HG03066 (cell line): Measurements from ENCODE around the gene SLC5A10.
A peak's percentile ranks its signal among the peaks of the same experiment; 100 is the strongest.
"Not testable (repeated sequence)": the region's sequence is repeated elsewhere in the genome, so short reads cannot be mapped to it uniquely, and the experiment has no call there.

ENCODE experiments used
- ATAC-seq: cut with Tn5 transposase; IDR thresholded peaks from one replicate; pipeline ENCODE4 v1.9.1; 2021; ENCODE audit warnings: low read depth; ENCODE audit not compliant: unreplicated experiment

The SLC5A10 gene

DNA sequence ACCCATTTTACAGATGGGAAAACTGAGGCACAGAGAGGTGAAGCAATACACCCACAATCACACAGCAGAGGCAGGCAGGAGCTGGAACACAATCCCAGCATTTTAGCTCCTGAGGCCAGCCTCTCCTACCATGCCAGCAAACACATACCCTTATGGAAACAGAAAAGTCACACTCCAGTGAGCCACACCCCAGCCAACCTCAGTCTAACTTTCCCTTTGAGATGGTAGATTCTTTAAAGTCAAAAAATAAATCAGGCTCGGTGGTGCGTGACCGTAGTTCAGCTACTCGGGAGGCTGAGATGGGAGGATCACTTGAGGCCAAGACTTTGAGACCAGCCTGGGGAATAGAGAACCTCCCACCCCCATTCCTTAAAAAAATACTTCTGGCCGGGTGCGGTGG, 84.2 kb downstream of the SLC5A10 start:
- not testable (repeated sequence) for ATAC-seq

DNA sequence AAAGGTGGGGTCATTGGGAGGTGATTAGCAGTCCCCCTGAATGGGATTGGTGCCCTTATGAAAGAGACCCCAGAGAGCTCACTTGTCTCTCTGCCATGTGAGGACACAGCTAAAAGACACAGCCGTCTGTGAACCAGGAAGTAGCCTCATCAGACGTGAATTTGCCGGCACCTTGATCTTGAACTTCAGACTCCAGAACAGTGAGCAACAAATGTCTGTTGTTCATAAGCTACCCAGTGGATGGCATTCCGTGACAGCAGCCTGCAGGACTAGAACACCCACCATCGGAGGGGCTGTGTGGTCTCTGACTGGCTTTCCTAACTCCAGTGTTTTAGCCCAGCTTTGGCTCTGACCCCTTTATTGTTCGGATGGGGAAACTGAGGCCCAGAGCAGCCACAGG, 85.6 kb downstream of the SLC5A10 start:
- not testable (repeated sequence) for ATAC-seq

DNA sequence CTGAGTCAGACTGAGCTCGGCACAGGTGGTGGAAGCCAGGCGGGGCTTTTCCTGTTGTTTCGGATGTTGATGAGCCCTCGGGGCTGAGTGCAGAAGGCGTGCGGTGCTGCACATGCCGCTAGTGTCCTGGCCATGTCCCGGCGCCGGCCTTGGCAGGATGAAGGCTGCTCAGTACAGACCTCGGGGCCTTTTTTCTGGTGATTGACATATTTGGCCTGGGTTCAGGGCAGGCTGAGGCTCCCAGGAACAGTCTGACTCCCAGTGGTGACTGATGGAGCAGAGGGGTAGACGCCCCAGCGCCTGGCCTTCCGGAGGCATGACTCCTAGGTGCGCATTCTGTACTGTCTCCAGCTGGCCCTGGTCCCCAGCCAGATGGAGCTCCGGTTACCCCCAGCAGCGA, 86.0 kb downstream of the SLC5A10 start:
- not testable (repeated sequence) for ATAC-seq

DNA sequence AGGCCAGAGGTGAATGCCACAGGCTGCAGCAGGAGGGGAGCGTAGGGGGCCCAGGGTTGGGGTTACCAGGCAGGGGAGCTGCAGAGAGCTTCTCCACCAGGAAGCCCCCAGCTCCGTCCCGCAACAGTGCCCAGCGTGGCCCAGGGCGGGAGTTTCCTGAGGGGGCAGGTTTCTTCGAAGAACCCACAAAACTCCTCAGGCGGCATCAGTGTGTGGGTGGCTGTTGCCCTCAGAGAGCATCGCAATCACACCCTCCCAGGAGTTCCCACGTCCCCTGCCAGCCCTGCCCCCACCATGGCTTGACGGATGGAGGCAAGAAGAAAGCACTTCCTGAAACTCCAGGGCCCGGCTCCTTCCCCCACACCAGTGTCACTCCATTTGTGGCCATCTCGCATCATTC, 86.8 kb downstream of the SLC5A10 start:
- not testable (repeated sequence) for ATAC-seq

DNA sequence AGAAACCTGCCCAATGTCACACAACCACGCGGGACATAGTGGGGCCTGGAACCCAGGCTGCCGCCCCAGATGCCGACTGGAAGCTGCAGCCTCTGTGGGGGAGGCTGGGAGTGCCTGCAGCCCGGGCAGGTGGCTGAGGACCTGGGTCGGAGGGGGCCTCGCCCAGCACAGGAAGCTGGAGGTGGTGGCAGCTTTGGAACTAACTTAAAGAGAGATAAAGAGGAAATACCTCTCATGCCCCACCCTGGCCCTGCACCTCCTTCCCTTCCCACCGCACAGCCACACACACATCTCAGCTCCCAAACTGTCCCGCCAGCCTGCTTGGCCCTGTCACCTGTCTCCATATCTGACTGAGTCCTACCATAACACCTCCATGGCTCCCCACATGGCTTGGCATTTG, 88.4 kb downstream of the SLC5A10 start:
- not testable (repeated sequence) for ATAC-seq

DNA sequence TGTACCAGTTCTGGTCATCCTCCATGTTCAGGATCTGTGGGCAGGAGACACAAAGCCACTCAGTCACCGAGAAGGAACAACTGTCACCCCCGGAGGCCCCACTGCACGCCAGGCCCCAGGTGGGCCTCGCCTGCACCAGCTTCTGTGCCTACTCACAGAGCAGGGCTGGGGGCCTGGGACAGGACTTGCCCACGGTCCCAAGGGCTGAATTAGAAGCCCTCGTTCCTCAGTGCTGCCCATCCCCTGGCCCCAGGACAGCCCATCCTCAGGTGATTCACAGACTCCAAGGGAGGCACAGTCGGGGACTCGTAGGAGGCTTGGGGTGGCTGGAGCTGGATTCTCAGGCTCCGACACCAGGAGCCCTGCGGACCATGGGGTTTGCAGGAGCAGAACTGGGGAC, 89.9 kb downstream of the SLC5A10 start:
- ATAC-seq: not testable (repeated sequence)

DNA sequence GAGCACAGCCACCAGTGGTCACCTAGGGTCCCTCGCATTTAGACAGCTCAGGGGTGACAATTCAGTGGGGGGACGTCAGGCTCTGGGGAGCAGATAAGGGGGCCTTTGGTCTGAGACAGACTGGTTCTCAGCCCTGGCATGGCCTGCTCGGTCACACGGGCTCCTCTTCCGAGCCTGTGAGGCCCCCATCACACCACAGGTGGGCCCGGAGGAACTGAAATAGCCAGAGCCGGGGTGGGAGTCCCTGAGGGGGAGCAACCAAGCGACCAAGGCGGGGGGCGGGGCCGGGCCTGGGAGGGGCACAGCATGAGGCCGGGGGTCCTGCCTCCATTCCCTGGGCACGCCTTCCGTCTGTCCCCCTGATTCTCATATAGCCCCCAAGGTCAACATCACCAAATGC, 90.4 kb downstream of the SLC5A10 start:
- not testable (repeated sequence) for ATAC-seq

DNA sequence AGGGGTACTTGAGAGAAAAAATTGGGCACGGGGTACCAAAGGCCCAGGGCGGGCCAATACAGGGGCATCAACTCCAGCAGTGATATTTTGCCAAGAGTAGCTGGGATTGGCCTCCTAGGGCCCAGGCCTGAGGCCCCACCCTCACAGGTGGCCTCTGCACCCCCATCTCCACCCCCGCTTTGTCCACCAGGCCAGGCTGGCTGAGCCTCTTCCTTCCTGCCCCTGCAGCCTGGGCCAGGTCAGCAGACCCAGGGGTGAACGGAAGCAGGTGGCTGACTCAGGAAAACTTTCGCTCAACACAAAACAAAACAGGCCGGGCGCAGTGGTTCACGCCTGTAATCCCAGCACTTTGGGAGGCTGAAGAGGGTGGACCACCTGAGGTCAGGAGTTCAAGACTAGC, 91.1 kb downstream of the SLC5A10 start:
- ATAC-seq: not testable (repeated sequence)

DNA sequence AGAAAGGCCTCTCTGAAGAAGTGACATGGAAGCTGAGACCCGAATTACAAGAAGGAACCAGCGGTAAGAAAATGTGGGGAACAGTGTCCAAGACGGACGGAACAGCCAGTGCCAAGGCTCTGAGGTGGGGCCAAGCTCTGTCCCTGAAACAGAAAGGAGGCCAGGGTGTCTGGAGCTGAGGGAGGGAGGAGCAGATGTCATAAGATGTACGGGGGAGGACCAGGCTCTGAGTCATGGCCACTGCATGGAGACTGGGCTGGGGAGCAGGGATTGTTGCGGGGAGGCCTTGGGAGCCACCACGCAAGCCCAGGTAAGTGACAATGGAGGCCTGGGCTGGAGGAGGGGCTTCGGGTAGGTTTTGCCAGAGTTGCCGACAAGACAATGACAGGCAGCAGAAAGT, 92.7 kb downstream of the SLC5A10 start:
- ATAC-seq: not testable (repeated sequence)

DNA sequence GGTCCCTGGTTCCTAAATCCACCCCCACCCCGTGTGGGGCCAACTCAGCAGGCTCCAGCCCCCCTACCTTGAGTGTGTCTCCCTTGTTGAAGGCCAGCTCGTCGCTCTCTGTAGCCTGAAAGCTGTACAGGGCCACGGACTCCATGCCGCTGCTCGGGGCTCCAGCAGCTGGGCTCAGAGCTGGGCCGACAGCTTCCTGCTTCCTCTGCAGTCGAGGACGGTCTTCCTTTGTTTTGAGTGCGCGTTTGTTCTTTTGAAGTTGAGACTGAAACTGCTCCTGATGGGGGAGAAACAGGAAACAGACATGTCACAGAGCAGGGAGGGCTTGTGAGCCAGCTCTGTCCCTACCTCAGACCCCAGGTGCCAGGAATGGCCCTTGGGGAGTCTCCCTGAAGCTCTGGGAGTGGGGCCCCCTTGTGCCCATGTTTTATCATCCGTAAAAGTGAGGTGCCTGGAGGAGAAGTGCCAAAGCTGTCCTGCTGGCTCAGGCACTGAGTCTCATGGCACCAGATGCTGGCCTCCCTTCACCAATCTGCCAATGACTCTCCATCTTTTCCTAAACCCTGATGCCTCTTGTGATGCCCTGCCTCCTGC, 94.9 kb downstream of the SLC5A10 start, which contains the start of gene GRAP:
Gene GRAP, minus strand, starts transcription at position 176 of the 594 bp plus-strand sequence. Its CDS starts 31 bp downstream, at position 145.
- ATAC-seq: not testable (repeated sequence)

DNA sequence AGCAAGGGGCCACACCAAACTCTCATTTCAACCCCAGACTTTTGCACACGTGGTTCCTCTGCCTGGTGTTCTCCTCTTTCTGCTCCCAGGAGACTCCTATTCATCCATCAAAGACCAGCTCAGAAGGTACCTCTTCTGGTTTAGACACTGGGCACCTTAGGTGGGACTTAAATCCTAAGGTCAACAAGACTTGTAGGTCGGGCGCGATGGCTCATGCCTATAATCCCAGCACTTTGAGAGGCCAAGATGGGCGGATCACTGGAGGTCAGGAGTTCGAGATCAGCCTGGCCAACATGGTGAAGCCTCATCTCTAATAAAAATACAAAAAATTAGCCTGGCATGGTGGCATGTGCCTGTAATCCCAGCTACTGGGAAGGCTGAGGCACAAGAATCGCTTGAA, 95.5 kb downstream of the SLC5A10 start:
- ATAC-seq: not testable (repeated sequence)

DNA sequence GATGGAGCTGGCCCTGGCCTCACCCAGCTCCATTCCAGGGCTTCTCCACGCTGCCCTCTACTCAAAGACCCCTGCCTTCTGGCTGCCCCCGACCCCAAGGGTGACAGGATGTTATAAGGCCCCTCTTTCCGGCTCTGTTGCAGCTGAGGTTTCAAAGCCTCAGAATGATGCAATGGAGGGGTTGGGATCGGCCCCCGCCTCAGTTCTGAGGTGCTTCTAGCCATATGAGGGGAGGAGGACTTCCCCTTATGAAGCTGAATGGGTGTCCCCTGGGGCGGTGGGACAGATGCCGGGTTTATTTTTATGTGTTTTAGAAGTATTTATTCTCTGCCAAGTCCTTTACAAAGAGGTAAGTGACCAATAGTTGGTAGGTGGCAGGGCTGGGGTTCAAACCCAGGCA, 96.9 kb downstream of the SLC5A10 start:
- not testable (repeated sequence) for ATAC-seq

DNA sequence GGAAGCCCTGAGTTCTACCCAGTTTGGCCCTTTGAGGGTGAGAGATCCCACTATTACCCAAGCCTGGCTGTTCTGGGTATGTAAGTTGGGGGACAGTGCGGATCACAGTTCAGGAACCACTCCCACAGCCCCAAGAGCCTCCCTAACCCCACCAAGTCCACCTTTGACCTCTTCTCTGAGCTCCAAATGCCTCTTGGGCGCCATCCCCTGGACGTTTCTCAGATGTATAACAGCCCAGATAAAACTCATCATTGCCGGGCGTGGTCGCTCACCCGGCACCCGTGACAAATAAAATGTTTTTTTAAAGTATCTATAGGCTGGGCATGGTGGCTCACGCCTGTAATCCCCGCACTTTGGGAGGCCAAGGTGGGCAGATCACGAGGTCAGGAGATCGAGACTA, 103.5 kb downstream of the SLC5A10 start:
- ATAC-seq: peak; percentile 54

DNA sequence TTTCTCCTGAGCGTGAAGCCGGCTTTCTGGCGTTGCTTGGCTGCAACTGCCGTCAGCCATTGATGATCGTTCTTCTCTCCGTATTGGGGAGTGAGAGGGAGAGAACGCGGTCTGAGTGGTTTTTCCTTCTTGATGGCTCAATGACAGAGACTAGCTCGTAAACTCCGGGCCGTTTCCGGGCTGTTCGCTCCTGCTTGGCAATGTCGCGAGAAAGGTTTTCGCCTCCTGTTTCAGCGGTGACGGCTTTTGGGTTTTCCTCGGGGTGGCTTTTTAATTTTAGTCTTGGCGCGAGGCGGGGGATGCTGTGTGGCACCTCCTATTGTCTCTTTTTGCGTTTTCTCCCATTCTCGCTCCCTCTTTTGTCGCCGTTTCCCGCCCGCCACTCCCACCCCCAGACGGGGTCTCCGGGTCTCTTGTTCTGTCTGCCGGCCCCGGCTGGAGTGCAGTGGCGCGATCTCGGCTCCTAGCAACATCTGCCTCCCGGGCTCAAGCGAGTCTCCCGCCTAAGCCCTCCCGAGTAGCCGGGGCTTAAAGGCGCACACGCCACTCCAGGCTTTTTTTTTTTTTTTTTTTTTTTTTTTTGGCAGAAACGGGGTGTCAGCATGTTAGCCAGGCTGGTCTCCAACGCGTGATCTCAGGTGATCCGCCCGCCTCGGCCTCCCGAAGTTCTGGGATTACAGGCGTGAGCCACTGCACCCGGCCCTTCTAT, 110.2 kb downstream of the SLC5A10 start:
- not testable (repeated sequence) for ATAC-seq

DNA sequence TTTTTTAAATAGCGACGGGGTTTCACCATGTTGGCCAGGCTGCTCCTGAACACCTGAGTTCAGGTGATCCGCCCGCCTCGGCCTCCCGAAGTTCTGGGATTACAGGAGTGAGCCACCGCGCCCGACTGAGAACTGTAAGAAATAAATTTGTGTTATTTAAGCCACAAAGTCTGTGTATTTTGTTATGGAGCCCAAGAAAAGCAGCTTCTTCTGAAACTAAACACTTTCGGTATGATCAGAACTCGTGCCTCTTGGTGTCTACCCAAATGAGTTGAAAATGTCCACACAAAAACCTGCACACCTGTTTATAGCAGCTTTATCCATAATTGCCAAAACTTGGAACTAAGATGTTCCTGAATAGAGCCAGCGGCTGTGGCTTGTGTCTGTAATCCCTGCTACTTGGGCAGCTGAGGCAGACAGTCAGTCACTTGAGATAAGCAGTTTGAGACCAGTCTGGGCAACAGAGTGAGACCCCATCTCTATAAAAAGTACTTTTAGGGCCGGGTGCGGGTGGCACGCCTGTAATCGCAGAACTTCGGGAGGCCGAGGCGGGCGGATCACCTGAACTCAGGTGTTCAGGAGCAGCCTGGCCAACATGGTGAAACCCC, 110.9 kb downstream of the SLC5A10 start:
- not testable (repeated sequence) for ATAC-seq

DNA sequence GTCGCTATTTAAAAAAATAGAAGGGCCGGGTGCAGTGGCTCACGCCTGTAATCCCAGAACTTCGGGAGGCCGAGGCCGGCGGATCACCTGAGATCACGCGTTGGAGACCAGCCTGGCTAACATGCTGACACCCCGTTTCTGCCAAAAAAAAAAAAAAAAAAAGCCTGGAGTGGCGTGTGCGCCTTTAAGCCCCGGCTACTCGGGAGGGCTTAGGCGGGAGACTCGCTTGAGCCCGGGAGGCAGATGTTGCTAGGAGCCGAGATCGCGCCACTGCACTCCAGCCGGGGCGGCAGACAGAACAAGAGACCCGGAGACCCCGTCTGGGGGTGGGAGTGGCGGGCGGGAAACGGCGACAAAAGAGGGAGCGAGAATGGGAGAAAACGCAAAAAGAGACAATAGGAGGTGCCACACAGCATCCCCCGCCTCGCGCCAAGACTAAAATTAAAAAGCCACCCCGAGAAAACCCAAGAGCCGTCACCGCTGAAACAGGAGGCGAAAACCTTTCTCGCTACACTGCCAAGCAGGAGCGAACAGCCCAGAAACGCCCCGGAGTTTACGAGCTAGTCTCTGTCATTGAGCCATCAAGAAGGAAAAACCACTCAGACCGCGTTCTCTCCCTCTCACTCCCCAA, 111.5 kb downstream of the SLC5A10 start:
- ATAC-seq: not testable (repeated sequence)

DNA sequence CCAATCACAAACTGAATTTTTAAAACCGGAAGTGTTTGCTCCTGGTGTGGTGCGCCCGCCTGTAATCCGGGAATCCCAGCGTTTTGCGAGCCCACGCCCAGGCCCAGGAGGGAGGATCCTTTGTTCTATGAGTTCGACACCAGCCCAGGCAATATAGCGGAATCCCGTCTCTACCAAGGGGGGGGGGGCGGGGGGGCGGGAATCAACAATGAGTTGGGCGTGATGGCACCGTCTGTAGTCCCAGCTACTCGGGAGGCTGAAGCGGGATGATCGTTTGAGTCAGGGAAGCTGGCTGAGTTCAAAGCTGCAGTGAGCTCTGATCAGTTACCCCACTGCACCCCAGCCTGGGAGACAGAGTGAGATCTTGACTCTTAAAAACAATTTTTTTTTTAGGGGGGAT, 112.4 kb downstream of the SLC5A10 start:
- ATAC-seq: not testable (repeated sequence)

DNA sequence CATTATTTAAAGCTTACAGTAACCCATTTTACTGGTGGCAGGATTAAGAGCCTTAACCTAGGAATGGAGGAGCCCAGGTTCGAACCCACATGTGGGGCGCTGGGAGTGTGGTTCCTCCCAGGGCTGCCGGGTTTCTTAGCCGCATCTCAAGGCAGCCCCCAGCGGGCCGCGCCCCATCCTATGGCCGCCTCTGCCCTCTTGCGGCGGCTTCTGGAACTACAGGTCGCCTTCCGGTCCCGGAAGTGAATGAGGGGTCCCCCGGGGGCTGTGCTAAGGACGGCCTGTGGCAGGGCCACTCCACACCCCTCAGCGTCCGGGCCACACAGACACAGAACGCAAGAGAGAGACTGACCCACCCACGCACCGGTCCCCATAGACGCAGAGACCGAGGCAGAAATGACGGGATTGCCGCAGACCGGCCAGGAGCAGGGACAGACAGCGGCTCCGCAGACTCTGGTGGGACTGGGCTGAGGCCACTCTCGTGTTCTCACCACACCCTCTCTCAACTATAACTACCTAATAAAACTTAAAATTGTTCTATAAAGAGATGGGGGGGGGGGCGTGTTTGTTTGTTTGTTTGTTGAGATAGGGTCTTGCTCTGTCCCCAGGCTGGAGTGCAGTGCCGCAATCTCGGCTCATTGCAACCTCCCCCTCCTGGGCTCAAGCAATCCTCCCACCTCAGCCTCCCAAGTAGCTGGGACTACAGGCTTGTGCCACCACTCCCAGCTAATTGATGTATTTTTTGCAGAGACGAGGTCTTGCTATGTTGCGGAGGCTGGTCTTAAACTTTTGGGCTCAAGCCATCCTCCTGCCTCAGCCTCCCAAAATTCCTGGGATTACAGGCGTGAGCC, 118.6 kb downstream of the SLC5A10 start:
- peak; percentile 66 for ATAC-seq
